ENCODE measurements around the gene WSCD2.
"Not testable (repeated sequence)": the region's sequence is repeated elsewhere in the genome, so short reads cannot be mapped to it uniquely, and the experiment has no call there.

WSCD2 gene

DNA sequence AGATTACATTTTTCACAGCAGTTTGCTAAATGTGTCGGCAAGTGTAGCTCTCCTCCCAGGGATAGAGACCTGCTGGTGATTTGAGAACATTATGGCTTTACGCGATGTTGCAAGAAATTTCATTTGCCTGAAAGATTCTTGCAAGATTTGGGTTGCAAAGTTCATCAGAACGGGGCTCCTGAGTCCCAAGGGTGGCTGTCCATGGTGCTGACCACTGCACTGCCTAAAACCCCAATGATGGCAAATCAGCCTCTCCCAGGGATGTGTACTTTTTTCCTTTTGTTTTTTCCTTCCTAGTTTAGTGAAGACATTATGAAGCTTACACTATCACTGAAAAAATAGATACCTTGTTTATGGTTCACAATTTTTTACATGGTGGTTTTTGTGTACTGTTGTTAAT lies 85.4 kb downstream of the WSCD2 start:
- no peak for TF ChIP-seq POLR2A (IDR thresholded peaks at IDR 0.05; ENCODE audit: low read depth, low read length)
- DNase-seq (ENCODE audit: insufficient read length, low spot score): peak; percentile 38
- no peak for FAIRE-seq

DNA sequence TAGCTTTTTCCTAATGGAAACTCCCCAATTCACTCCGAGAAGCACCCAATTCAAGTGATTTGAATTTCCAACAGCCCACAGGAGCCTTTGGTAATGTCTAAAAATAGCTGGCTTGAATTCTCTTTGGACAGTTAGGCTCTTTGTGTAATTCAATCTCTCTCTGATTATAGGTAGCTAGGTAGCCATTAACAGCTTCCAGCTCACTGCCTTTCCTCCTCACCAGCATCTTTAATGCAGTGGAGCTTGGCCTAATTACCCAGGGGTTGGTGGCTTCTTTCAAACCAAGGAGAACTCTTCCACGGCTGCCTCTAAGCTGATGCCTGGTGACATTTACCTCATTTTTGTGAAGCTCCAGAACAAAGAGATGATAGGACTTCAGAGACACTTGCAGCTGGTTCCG lies 86.4 kb downstream of the WSCD2 start:
- DNase-seq (ENCODE audit: insufficient read length, low spot score): no peak
- FAIRE-seq: no peak
- no peak for TF ChIP-seq POLR2A (IDR thresholded peaks at IDR 0.05; ENCODE audit: low read depth, low read length)

DNA sequence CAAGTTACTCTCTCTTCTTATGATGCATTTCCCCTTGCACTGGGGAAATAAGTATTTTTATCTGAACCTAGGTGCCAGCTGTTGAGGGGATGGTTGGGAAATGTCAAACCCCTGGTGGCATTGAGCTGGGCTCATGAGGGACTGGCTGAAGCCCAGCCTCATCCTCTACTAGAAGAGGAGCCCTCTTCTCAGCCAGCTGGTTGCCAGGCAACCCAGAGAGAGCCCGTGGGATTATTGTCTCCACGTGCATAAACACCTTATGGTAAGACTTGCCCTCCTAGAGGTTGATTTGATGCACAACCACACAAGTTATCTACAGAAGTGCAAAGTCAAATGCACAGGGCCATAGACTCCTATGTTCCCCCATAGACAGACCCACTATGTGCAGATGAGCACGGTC lies 89.8 kb downstream of the WSCD2 start:
- FAIRE-seq (no peak), DNase-seq (ENCODE audit: insufficient read length, low spot score) (no peak)
- TF ChIP-seq POLR2A (IDR thresholded peaks at IDR 0.05; ENCODE audit: low read depth, low read length): no peak

DNA sequence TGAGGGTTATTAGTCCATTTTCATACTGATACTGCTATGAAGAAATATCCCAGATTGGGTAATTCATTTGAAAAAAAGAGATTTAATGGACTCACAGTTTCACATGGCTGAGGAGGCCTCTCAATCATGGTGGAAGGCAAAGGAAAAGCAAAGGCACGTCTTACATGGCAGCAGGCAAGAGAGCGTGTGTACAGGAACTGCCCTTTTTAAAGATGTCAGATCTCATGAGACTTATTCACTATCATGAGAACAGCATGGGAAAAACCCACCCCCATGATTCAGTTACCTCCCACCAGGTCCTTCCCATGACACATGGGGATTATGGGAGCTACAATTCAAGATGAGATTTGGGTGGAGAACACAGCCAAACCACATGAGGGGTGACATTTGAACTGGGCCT lies 96.0 kb downstream of the WSCD2 start:
- not testable (repeated sequence) for FAIRE-seq; DNase-seq (ENCODE audit: insufficient read length, low spot score)

DNA sequence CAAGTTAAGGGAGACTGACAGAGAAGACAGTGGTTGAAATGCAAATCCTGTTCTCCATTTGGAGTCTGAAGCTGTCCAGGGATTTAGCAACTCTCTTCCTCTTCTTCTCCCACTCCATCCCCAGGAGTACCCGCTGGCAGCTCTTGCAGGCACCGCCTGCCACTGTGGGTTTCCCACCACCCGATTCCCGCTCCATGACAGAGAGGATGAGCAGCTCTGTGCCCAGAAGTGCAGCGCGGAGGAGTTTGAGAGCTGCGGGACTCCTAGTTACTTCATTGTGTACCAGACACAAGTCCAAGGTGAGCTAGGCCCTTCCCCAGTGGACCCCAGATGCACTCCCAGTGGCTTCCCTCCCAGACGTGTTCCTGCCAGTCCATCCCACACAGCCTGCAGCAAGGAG lies 97.8 kb downstream of the WSCD2 start:
- DNase-seq (ENCODE audit: insufficient read length, low spot score) (no peak), FAIRE-seq (no peak)
- TF ChIP-seq POLR2A (IDR thresholded peaks at IDR 0.05; ENCODE audit: low read depth, low read length): no peak

DNA sequence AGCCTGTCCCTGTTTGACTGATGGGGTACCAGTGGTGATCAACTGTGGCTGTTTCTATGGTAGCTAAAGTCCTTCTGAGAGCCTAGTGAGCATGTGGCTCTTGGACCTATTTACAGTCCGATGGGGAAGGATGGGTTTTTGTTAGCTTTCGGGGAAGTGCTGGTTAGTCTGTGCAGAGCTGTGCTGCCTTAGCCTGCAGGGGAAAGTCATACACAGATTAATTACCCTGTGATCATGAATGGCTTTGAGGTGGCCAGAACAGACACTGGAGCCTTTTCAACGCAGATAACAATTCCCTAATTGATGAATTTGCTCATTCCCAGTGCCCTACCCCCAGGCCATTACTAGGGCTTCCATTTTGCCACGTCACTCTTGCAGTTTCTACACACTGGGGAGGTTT lies 99.7 kb downstream of the WSCD2 start:
- TF ChIP-seq POLR2A (IDR thresholded peaks at IDR 0.05; ENCODE audit: low read depth, low read length): no peak
- no peak for FAIRE-seq
- no peak for DNase-seq (ENCODE audit: insufficient read length, low spot score)

DNA sequence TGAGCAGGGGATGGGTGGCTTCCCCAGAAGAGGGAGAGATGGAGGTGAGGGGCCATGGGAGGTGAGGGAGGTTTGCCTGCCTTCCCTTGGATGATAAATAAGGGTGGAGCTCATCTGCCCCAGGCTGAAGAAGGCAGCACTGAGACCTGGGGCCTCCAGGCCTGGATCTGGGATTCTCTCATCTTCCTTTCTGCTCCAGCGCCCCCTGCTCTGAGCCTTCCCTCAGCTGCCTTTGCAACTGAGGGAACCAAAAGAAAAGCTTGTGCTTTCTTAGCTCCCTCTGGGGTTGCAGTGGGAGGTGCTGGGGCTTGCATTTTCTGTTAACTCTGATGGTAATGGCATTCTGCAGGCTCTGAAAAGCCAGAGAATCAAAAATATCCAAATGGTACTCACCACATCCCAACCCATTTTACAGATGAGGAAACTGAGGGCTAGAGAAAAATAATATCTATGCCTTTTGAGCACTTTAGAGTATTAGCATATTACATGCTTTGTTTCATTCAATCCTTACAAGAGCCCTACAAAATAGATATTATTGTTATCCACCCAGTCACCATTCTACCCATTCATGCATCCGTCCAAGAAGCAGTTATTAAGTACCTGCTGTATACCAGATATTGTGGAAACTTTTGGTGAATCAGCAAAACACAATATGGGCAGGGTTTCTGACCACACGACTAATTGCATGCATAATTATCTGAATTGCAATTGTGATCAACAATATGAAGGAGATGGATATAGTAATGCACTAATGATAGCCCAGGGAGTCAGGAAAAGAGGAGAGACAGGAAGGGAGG lies 102.2 kb downstream of the WSCD2 start:
- no peak for FAIRE-seq
- TF ChIP-seq POLR2A (IDR thresholded peaks at IDR 0.05; ENCODE audit: low read depth, low read length): no peak
- no peak for DNase-seq (ENCODE audit: insufficient read length, low spot score)

DNA sequence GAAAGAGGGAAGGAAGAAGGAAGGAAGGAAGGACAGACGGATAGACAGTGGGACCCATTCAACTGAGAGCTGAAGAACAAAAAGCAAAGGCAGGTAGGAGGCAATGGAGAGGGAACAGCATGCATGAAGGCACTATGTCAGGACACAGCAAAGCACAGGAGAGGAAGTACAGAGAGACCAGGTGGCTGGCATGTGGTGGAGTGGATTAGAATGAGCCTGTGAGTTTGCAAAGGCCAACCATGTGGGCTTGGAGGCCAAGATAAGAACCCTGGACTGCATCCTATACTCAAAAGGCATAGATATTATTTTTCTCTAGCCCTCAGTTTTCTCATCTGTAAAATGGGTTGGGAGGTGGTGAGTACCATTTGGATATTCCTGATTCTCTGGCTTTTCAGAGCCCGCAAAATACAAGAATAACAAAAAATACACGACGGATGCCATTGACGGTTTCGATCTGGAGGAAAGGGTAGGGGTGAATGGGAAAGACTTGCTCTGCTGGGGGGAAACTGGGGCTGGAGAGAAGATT lies 102.9 kb downstream of the WSCD2 start:
- DNase-seq (ENCODE audit: insufficient read length, low spot score) (no peak), FAIRE-seq (no peak)
- TF ChIP-seq POLR2A (IDR thresholded peaks at IDR 0.05; ENCODE audit: low read depth, low read length): no peak

DNA sequence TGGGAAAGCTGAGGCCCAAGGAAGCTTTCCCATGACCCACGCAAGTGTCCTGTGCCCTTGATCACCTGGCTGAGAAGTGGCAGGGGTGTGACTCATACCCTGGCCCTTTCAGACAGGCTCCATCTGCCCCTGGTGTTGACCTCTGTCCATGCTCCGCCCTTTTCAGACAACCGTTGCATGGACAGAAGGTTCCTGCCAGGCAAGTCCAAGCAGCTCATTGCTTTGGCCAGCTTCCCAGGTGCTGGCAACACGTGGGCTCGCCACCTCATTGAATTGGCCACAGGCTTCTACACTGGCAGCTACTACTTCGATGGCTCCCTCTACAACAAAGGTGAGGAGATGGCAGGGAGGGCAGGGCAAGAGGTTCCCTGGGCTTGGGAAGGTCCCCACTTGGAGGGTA lies 103.5 kb downstream of the WSCD2 start:
- no peak for FAIRE-seq
- no peak for DNase-seq (ENCODE audit: insufficient read length, low spot score)
- no peak for TF ChIP-seq POLR2A (IDR thresholded peaks at IDR 0.05; ENCODE audit: low read depth, low read length)

DNA sequence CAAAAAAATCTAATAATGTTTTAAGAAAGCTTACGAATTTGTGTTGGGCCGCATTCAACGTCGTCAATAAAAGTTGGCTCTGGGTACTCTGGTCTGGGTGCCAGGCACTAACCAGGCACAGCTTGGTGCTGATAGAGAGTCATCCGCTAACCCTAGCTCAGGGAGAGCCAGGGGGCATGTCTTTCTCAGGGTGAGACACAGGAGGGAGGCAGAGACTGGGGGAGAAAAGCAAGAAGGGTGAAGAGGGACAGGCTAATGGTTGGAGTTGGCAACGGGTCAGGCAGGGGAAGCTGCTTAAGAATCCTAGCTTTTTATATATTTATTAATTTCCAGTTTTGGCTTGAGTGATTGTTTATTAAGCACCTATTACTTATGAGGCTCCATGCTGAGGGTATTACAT lies 105.1 kb downstream of the WSCD2 start:
- TF ChIP-seq POLR2A (IDR thresholded peaks at IDR 0.05; ENCODE audit: low read depth, low read length): no peak
- no peak for FAIRE-seq
- DNase-seq (ENCODE audit: insufficient read length, low spot score): no peak

DNA sequence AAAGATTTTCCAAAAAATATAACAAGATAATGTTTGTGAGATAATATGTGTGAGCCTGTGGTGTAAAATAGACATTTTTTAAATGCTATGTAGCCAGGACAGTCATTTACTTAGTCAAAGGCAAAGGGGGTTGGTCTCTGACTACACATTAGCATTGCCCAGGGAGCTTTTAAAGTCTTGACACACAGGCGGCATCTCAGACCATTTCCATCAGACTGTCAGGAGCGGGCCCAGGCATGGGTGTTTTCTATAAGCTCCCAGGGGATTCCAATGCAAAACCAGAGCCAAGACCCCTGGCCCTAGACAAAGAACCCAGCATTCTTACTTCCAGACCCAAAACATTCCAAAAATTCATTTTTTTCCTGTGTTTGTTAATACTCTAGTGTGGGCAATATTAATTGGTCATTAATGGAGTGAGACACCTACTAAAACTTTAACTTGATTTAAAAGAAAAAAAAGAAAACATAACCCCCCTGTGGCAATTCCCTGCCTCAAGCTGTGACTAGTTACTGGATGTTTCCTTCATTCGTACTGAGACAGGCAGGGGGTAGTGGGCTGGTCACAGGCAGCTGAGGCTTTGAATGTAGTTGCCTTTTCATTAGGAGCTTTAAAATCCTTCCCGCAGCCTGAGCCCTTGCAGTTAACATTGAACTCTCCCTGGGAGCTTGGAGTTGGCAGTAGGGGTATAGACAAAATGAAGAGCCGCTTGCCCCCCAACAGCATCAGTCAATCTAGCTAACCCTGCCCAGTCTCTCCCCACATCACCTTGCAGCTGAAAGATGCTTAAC lies 106.3 kb downstream of the WSCD2 start:
- FAIRE-seq (no peak), DNase-seq (ENCODE audit: insufficient read length, low spot score) (no peak)
- TF ChIP-seq POLR2A (IDR thresholded peaks at IDR 0.05; ENCODE audit: low read depth, low read length): no peak

DNA sequence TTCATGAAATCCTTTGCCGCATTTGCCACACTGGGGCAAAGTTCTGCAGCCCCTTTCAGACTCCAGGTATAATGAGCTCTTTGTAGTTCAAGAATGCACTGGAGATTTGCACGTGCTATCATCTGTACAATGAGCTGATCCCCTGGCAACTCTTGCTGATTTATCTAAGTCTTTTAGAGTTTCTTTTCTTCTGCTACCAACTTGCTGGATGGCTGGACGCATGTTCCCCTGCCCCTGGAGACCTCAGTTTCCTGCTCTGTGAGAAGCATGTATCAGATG lies 106.8 kb downstream of the WSCD2 start:
- FAIRE-seq: no peak
- TF ChIP-seq POLR2A (IDR thresholded peaks at IDR 0.05; ENCODE audit: low read depth, low read length): no peak
- no peak for DNase-seq (ENCODE audit: insufficient read length, low spot score)

DNA sequence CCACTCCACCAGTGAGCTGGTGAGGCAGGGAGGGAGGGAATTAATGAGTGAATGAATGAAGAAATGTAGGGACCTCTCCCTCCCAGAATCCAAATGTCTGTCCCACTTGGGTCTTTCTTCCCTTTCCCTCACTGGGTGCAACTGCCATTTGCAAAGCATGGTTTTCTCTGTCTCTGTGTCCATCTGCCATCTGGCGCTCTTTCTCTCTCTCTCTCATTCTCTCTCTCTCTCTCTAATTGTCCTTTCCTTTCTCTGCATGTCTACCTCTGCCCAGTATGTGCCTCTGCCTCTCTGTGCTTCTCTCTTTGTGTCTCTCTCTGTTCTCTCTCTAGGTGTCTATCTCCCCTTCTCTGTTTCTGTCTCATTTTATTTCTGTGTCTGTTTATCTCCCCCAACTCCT lies 107.3 kb downstream of the WSCD2 start:
- TF ChIP-seq POLR2A (IDR thresholded peaks at IDR 0.05; ENCODE audit: low read depth, low read length): no peak
- FAIRE-seq: no peak
- no peak for DNase-seq (ENCODE audit: insufficient read length, low spot score)

DNA sequence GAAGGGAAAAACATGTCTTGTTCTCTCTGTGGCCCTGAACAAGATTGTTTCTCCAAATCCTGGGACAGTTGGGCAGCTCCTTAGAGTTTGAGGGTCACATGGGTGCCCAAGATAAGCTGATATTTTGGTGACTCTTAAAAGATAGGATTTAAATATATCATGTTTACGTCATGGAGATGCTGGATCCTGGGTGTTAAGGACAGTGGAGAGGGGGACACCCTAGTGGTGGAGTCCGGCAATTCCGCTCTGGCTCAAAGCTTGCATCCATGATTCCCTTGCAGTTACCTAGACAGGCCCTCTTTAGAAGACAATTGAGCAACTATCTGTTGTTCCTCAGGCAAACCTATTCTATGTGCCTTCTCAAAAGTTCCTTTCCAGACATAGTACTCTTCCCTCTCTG lies 108.2 kb downstream of the WSCD2 start:
- FAIRE-seq (no peak), DNase-seq (ENCODE audit: insufficient read length, low spot score) (no peak)
- no peak for TF ChIP-seq POLR2A (IDR thresholded peaks at IDR 0.05; ENCODE audit: low read depth, low read length)

DNA sequence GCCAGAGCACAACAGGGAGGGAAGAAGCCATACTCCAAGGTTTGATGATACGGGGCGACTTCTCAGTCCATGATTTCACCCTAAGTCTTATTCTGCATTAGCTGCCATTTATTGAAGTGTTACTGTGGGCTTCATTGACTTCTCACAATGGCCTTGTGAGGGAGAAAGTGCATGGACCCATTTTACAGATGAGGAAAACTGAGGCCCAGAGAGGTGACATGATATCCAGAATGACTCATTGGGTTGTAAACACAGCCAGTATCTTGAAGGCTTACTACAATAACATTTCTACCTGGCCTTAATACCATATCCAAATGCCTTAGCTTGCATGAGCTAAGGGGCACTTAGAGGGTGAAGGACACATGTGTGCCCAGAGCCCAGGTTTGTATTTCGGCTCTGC lies 109.4 kb downstream of the WSCD2 start:
- DNase-seq (ENCODE audit: insufficient read length, low spot score) (no peak), FAIRE-seq (no peak)
- no peak for TF ChIP-seq POLR2A (IDR thresholded peaks at IDR 0.05; ENCODE audit: low read depth, low read length)
